Measurements from ENCODE around the gene TWNK. TPM values are rescaled to one million over a fixed set of nuclear protein-coding genes. Genes with fewer than 3 reads are reported as not detected.

TWNK gene
- total and polyA plus RNA-seq, 2 of the 4 experiments (the other 2 are of a cell fraction): 7.7 to 8.8 TPM

DNA sequence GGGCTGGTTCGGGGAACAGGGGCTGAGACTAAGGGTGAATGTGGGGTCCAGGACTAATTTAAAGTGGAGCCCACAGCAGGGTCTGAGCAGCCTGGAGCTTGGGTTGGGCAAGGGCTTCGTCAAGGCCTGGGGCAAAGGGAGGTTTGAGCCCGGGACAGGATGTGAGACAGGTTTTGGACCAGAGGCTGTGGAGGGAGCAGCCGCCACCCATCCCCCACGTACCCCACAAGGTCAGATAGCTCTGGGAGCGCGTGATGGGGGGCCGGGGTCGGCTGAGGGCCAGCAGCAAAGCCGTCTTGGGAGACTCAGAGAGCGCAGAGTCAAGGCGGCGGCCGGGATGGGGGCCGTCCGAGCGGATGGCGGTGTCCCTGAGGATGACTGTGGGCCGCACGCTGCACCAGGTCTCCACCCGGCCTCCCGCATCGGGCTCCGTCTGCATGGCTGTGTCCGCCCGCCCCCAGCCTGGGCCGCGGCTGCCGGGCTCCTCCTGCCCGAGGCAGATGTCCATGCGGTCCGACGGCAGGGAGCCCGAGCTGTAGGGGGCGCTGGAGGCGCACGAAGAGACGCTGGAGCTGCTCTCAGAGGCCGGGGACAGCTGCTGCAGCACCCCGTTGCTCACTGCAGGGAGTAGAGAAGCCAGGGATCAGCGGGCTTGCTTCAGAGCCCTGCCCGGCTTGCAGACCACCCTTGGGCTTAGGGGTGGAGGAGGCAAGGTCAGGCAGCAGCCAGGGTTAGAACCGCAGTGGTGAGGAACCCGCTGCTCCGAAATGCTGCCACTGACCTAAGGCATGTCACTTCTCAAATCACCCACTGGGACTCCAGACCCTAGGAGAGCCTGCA, 31.5 kb downstream of the TWNK start (continued):
- 0 out of 2 replicates have a peak, but pooled peaks have one; percentile 29 for TF ChIP-seq MAZ (IDR thresholded peaks at IDR 0.05; ENCODE audit: borderline replicate concordance, low read depth, low read length)
- TF ChIP-seq CEBPB (IDR thresholded peaks at IDR 0.05; ENCODE audit: low read depth, low read length): no peak

DNA sequence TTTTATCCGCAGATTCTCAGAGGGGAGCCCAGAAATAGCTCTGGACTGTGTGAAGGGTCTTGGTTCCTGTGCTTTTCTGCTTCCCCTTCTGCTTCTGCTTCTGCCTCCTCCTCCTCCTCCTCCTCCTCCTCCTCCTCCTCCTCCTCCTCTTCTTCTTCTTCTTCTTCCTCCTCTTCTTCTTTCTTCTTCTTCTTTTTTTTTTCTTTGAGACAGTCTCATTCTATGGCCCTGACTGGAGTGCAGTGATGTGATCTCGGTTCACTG, 32.0 kb downstream of the TWNK start:
- no TSS peak for BruUV-seq (replicated peaks)
- H3K4me2 ChIP-seq (ENCODE audit: low read depth, low read length): no peak overlapping the region
- TF ChIP-seq POLR2A (IDR thresholded peaks at IDR 0.05; ENCODE audit: low read depth, low read length): no peak
- no peak for TF ChIP-seq NFE2L2 (IDR thresholded peaks at IDR 0.05; ENCODE audit: low read depth, low read length)
- no peak for TF ChIP-seq MXI1 (IDR thresholded peaks at IDR 0.05; ENCODE audit: borderline replicate concordance, low read depth, low read length)
- no peak for TF ChIP-seq CHD1 (IDR thresholded peaks at IDR 0.05; ENCODE audit: low read depth, low read length)
- TF ChIP-seq, protein P1, sequence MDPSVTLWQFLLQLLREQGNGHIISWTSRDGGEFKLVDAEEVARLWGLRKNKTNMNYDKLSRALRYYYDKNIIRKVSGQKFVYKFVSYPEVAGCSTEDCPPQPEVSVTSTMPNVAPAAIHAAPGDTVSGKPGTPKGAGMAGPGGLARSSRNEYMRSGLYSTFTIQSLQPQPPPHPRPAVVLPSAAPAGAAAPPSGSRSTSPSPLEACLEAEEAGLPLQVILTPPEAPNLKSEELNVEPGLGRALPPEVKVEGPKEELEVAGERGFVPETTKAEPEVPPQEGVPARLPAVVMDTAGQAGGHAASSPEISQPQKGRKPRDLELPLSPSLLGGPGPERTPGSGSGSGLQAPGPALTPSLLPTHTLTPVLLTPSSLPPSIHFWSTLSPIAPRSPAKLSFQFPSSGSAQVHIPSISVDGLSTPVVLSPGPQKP (IDR thresholded peaks at IDR 0.05; ENCODE audit: borderline replicate concordance, low read depth, low read length): no peak
- no peak for TF ChIP-seq BHLHE40 (IDR thresholded peaks at IDR 0.05; ENCODE audit: low read depth, low read length)
- no peak for TF ChIP-seq SMC3 (IDR thresholded peaks at IDR 0.05; ENCODE audit: low read depth, low read length)
- no peak for TF ChIP-seq RCOR1 (IDR thresholded peaks at IDR 0.05; ENCODE audit: insufficient replicate concordance, low read length)
- TF ChIP-seq MAFK (IDR thresholded peaks at IDR 0.05; ENCODE audit: low read depth, low read length): no peak
- TF ChIP-seq RAD21 (IDR thresholded peaks at IDR 0.05; ENCODE audit: low read length): no peak
- no peak for TF ChIP-seq FOS (IDR thresholded peaks at IDR 0.05; ENCODE audit: low read depth, low read length)
- TF ChIP-seq, protein P2, sequence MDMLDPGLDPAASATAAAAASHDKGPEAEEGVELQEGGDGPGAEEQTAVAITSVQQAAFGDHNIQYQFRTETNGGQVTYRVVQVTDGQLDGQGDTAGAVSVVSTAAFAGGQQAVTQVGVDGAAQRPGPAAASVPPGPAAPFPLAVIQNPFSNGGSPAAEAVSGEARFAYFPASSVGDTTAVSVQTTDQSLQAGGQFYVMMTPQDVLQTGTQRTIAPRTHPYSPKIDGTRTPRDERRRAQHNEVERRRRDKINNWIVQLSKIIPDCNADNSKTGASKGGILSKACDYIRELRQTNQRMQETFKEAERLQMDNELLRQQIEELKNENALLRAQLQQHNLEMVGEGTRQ (IDR thresholded peaks at IDR 0.05; ENCODE audit: low read depth, low read length): no peak

More for the DNA sequence above, 32.0 kb downstream of the TWNK start:
- CTCF ChIA-PET: interaction anchor here (0.7 to 6.8 kb wide), 11 partner anchors 11 to 123 kb away, joined by 3 to 48 read pairs (median 4); partner anchors contain the start of genes LZTS2, PDZD7 and SFXN3
- Histone ChIP-seq H3K14ac (replicated peaks; ENCODE audit: low read depth, low read length) (no peak overlapping the region), H2BK20ac (ENCODE audit: low read depth, low read length) (no peak overlapping the region), H4K8ac (ENCODE audit: low read depth in 2 of 2, low read length in 2 of 2) (no peak overlapping the region), H3K36me3 (ENCODE audit: control insufficient read depth, insufficient read depth, low read length) (no peaks in the 10 kb centered on the region), H3K27me3 (ENCODE audit: control insufficient read depth, insufficient read depth, low read length) (peaks cover 1% of the 10 kb centered on the region; the same call in 1 of the 2 replicates), H2BK120ac (ENCODE audit: low read depth, low read length) (no peak overlapping the region), H3K4me1 (ENCODE audit: control insufficient read depth, insufficient read depth, low read length) (peaks cover 8% of the 10 kb centered on the region), H4K20me1 (ENCODE audit: insufficient read depth, low read length) (no peaks in the 10 kb centered on the region), H3K23ac (ENCODE audit: low read depth, low read length) (no peak overlapping the region), H3K9ac (ENCODE audit: low read depth, low read length) (no peak overlapping the region), H4K5ac (ENCODE audit: low read depth, low read length) (no peak overlapping the region), H2AK5ac (ENCODE audit: low read depth, low read length) (no peak overlapping the region), H3K4me3 (ENCODE audit: insufficient read depth, low read depth, low read length) (no peak overlapping the region), H4K91ac (ENCODE audit: insufficient read depth, low read depth, low read length) (no peak overlapping the region), H3K9me1 (ENCODE audit: insufficient read depth, low read length) (peaks cover 2% of the 10 kb centered on the region; the same call in 1 of the 2 replicates), H3K56ac (ENCODE audit: extremely low read depth, insufficient read depth, low read length) (no peak overlapping the region), H3K27ac (ENCODE audit: insufficient read depth, low read length) (no peak overlapping the region), H2BK5ac (ENCODE audit: low read depth, low read length, poor library complexity, severe bottlenecking) (no peak overlapping the region), H2BK15ac (ENCODE audit: low read depth, low read length) (no peak overlapping the region), H2AFZ (replicated peaks; ENCODE audit: low read length, poor library complexity) (peak overlapping the region; percentile 79), H3K79me1 (ENCODE audit: low read depth in 1 of 2, low read length in 2 of 2) (0 out of 4 replicates have a peak, but pooled peaks cover 0 to 7% of the 10 kb centered on the region in 2 experiments), H3K4ac (ENCODE audit: low read depth, low read length) (no peak overlapping the region), H3K18ac (ENCODE audit: low read depth, low read length) (no peak overlapping the region), H2AK9ac (replicated peaks; ENCODE audit: low read depth, low read length, poor library complexity) (no peak overlapping the region), H3K9me3 (ENCODE audit: control insufficient read depth, insufficient read depth, low read length) (no peaks in the 10 kb centered on the region)
- no peak for DNase-seq
- POLR2A ChIA-PET (ENCODE audit: unreplicated experiment): no interaction called here
- no CpG with 5 or more reads among the region's 2 CpGs for WGBS, 2 experiments (ENCODE audit: extremely low coverage in 2 of 2, insufficient read length in 1 of 2)
- in situ Hi-C loops (cut with MboI; ENCODE audit: low sequenced_read_pairs): no loop called here
- intact Hi-C loops (cut with micrococcal nuclease): loop anchor here (2.0 to 10.0 kb wide), 2 partner anchors 47 to 455 kb away; no protein-coding TSS in a partner anchor
- dilution Hi-C loops (cut with HindIII; ENCODE audit: low sequenced_read_pairs, unreplicated experiment): no loop called here
- ATAC-seq (ENCODE audit: low read depth): no peak
